H1 (cell line): Measurements from ENCODE around the gene SIMC1. TPM values are rescaled to one million over a fixed set of nuclear protein-coding genes. Genes with fewer than 3 reads are reported as not detected.

Source experiments
- SAP30 ChIP-seq: fragments of 300-600 bp; sonication (generic); IDR thresholded peaks from 2 replicates; pipeline ENCODE4 v1.7.1; 2012; ENCODE audit warnings: low read length, moderate library complexity, mild to moderate bottlenecking, inconsistent platforms; ENCODE audit not compliant: insufficient read depth, insufficient replicate concordance
- polyA plus RNA-seq, 7 experiments: library from polyadenylated mRNA; depleted of rRNA in 3 of 7; stranded (reverse) in 5 of 7; unstranded in 2 of 7; fragments of >200 nt in 5 of 7; fragments of 200-250 nt in 2 of 7; gene quantifications; 1 replicate in 5 of 7; 2 replicates in 1 of 7; 4 replicates in 1 of 7; pipeline versions ENCODE4 v1.2.1 to v1.2.3, GENCODE V29; 2011 to 2013; ENCODE audit warnings: missing spikeins in 2 of 7, mixed read lengths in 2 of 7
- total RNA-seq: library from RNA; stranded (reverse); fragmentation: NEBNext Ultra II Directional; extraction: Animal tissue kit (Norgen Biotek cat#: 25700); gene quantifications from 2 replicates; pipeline ENCODE4 v1.2.1, GENCODE V29; 2021

Gene SIMC1
- total and polyA plus RNA-seq, 2 of the 8 experiments (the other 6 are each of a cell fraction or from before 2014, with no cell fraction given), result 12.3 to 21.2 TPM

GRCh38 chr5:176388003-176388443, 149.8 kb downstream of the SIMC1 start (continued):
- TF ChIP-seq SAP30, result no peak
